HPDE6-E6E7 (cell line): ENCODE data around the gene ANO8.
"Not testable (repeated sequence)": the region's sequence is repeated elsewhere in the genome, so short reads cannot be mapped to it uniquely, and the experiment has no call there.

Source experiments
- DNase-seq: peaks from one replicate; pipeline ENCODE4 v3.0.0; 2011; ENCODE audit warnings: missing footprints; ENCODE audit errors: extremely low spot score

The ANO8 gene, protein sequence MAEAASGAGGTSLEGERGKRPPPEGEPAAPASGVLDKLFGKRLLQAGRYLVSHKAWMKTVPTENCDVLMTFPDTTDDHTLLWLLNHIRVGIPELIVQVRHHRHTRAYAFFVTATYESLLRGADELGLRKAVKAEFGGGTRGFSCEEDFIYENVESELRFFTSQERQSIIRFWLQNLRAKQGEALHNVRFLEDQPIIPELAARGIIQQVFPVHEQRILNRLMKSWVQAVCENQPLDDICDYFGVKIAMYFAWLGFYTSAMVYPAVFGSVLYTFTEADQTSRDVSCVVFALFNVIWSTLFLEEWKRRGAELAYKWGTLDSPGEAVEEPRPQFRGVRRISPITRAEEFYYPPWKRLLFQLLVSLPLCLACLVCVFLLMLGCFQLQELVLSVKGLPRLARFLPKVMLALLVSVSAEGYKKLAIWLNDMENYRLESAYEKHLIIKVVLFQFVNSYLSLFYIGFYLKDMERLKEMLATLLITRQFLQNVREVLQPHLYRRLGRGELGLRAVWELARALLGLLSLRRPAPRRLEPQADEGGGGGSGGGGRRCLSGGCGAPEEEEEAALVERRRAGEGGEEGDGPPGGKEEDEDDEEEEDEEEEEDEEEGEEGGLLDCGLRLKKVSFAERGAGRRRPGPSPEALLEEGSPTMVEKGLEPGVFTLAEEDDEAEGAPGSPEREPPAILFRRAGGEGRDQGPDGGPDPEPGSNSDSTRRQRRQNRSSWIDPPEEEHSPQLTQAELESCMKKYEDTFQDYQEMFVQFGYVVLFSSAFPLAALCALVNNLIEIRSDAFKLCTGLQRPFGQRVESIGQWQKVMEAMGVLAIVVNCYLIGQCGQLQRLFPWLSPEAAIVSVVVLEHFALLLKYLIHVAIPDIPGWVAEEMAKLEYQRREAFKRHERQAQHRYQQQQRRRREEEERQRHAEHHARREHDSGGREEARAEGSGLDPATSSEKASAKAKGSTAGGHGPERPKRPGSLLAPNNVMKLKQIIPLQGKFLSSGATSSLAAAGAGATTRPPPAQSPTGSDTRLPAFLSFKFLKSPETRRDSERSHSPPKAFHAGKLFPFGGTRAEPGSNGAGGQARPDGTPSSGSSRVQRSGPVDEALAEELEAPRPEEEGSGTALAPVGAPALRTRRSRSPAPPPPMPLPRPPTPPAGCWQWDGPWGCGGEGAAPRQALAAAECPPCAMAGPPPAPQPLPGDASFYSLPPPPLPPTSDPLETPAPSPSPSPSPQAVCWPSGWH

DNA sequence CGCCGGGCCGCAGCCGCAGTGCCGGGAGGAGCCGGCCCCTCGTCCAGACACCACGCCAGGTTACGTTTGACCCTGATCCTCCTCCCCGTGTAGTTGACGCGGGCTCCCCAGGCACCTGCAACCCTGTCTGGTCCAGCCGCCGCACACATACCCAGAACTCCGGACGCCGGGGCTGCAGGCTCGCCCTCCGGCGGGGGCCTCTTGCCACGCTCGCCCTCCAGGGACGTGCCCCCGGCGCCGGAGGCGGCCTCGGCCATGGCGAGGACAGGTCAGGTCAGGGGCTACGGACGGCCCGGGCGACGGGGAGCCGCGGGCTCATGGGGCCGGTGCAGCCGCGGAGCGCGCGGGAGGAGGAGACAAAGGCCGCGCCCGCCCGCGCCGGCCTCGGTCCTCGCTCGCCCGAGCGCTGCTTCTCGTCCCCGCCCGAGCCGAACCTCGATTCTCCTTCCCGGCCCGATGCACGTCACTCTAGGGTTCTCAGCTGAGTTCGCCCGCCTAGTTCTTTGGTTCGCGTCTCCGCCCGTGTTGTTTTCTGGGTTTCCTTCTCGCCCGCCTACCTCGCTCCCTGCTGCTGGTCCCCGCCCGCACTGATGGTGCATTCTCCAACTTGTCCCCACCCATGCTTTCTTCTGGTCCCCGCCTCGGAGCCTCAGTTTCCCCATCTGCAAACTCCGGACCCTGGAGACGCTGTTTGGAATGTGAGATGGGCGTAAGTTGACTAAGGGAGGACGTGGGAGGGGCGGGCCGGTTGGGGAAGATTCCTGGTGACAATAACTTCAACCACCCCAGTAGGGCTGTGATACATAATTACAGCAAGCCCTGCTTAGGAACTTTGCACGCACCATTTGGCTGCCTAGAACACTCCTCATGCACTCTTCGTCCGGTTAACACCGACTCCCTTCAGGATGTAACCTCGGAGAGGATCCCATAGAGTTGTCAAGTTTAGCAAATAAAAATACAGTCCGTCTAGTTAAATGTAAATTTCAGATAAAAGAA is at the start of gene ANO8:
ANO8 (minus strand) TSS at position 442 of the 996 bp plus-strand sequence; CDS start at position 257, 185 bp downstream.
- DNase-seq, result peak; percentile 93

DNA sequence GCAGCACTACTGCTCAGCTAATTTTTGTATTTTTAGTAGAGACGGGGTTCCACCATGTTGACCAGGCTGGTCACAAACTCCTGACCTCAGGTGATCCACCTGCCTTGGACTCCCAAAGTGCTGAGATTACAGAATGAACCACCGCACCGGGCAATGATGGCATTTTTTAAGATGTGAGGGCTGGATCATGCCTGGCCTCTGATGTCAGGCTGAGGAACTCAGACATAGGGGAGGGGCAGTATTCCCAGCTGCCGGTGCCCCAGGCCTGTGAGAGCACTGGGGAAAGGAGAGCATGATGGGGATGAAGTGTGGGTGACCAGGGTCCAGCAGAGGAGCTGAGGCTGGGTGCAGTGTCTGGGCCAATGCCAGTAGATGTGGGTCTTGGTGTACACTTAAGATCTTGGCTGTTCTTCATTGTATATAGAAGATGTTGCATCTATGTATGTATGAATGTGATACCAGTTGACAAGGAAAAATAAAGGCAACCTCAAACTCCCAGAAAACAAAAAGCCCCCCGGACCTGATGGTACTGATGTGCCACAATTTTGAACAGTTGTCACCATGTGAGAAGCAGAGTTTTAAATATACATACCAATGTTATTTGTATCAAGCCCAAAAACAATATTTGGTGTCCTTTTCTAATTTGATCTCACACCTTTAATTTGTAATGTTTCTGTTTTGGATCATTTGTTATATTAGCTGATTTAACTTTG is 45.9 kb upstream of the ANO8 start:
- no peak for DNase-seq

DNA sequence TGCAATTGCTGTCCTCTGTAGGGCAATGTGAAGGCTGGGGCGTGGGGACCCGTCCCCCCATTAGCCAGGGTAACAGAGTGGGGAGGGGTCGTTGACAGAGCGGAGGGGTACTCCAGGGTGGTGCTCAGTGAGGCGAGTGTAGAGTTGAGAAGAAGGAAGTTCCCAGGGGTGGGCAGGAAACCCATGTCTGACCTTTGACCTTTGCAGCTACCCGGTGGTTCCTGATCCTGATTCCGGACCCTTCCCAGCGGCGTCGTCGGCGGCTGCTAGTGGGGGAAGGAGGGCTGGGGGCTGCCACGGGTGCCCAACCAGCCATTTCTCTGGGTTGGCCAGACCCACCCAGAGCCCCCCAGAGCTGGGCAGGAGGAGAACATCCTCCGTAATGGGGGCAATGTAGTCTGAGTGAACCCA is 44.6 kb upstream of the ANO8 start:
- DNase-seq, result no peak

DNA sequence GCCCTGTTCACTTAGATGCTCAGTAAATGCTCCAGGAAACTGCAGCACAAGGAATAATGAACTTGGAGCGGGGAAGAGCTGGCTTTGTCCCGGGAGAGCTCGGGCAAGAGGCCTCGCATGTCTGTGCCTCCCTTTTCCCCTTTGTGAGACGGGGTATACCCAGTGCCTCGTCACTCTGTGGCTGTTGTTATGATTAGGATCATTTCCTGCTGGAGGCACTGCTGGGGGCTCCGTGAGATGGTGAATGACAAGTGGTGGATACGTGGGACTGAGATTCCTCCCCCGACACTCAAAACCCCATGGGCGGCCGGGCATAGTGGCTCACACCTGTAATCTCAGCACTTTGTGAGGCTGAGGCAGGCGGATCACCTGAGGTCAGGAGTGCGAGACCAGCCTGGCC is 43.6 kb upstream of the ANO8 start:
- DNase-seq, result no peak

DNA sequence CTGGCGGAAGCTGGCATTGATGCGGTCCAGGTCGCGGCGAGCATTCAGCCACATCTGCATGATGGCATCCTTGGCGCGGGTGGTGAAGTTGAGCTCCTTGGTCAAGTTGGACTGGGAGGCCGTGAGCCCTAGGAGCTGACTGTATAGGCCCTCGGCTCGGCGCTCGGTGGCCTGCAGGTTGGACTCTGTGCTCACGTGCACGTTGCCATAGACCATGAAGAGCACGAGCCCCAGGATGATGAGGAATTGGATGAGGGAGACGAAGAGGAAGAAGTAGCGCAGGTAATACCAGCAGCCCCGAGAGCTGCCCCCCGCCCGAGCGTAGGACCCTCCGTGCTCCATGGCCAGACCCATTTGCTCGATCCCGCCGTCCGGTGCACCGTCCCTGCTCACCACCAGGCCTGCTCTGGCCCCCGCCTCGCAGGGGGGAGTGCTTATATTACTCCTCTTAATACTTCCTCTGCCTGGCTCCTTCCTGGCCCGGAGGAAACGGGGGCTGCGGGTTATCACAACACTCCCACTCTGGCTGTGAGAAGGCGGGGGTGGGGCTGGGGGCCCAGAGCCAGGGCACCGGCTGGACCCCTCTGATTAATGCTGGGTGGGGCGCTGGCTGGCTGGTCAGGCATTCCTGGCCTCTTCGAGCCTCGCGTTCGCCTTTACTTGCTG is 42.4 kb upstream of the ANO8 start, which contains the start of gene PLVAP:
PLVAP (minus strand) TSS at position 408 of the 666 bp plus-strand sequence; CDS start at position 354, 54 bp downstream.
- DNase-seq, result no peak

DNA sequence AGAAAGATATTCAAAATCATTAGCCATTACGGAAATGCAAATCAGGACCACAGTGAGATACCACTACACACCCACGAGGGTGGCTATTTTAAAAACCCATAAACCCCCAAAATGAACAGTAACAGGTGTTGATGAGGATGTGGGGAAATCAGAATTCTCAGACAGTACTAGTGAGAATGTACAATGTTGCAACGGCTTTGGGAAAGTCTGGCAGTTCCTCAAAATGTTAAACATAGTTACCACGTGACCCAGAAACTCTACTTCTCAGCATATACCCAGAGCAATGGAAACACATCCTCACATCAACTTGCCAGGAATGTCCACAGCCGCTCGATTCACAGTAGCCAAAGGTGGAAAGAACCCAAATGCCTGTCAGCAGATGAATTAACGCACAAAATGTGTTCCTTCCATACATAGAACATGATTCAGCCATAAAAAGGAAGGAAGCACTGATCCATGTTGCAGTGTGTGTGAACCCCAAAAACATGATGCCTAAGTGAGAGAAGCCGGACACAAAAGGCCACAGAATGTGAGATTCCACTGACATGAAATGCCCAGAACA is 35.5 kb upstream of the ANO8 start:
- no peak for DNase-seq

DNA sequence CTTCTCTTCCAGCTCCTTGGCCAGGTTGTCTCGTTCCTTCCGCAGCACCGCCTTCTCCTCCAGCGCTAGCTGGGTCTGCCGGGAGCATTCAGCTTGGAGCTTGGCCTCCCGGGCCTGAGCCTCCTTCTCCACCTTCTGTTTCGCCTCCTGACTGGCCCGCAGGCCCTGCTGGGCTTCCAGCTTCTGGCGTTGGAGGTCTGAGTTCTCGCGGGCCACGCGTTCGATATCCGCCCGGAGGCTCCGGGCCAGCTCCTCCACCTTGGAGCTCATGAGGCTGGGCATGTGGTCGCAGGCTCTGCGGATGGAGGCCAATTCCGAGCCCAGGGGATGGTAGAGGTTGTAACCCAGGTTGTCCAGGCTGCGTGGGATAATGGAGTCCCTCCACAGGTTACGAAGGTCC is 30.7 kb upstream of the ANO8 start:
- DNase-seq, result no peak

DNA sequence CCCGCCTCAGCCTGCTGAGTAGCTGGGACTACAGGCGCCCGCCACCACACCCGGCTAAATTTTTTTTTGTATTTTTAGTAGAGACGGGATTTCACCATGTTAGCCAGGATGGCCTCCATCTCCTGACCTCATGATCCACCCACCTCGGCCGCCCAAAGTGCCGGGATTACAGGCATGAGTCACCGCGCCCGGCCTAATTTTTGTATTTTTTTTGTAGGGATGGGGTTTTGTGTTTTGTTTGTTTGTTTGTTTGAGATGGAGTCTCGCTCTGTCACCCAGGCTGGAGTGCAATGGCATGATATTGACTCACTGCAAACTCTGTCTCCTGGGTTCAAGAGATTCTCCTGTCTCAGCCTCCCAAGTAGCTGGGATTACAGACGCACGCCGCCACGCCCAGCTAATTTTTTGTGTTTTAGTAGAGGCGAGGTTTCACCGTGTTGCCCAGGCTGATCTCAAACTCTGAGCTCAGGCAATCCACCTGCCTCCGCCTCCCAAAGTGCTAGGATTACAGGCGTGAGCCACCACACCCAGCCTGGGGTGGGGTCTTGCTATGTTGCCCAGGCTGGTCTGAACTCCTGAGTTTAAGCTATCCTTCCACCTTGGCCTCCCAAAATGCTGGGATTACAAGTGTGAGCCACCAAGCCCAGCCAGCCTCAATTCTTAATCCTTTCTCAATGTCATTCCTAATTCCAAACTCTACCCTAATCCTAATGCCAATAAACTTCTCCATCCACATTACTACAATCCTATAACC is 29.4 kb upstream of the ANO8 start:
- DNase-seq, result not testable (repeated sequence)

DNA sequence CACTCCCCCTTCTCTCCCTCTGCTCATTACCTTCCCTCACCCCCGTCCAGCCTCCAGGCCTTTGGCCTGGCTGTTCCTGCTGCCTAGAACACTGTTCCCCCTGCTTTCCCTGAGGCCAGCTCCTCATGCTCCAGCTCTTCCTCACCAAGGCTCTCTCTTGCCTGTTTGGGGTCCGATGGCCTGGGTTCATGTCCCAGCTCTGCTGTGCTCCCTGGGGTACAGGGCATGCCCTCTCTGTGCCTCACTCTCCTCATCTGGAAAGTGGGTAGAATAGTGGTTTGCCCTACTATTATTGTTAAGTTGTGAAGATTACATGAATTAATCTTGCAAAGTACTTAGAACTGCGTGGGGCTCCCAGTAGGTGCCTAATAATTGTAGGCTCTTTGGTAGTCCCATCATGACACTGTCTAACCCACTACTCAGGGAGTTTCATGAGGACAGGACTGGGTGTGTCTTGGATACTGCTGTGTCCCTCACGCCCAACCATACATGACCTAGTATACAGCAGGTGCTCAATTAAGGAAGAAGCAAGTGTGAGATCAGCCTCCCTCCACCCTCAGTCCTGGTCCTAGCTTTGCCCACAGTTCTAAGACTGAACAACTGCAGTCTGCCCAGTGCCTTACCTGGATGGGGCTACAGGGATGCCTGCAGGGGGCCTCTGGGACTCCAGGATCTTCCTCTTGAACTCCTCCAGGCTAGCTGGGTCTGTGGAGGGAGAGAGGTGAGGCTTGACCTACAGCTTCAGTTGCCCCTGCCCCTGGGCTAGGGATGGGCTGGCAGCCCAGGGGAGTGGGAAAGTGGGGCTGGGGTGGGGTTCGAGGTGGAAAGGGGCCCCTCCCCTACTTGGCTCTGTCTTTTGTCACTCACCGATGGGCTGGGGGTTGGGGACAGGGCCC is 25.5 kb upstream of the ANO8 start:
- DNase-seq, result no peak

DNA sequence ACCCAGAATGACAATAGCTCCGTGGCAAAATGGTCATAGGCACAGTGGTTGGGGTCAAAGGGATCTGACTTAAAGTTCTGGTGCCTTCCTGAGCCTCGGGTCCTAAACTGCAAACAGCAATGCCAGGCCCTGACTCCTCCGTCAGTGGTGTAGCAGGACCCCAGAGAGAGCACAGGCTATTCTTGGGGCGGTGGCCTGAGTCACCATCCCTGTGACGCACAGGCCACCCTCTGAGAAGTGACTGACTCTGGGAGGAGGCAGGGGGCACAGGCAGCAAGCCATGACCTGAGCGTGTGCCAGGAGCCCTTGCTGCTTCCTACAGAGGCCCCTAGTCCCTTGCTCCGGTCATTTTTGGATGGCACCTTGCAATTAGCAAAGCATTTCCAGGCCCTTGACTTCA is 23.7 kb upstream of the ANO8 start:
- DNase-seq, result no peak

DNA sequence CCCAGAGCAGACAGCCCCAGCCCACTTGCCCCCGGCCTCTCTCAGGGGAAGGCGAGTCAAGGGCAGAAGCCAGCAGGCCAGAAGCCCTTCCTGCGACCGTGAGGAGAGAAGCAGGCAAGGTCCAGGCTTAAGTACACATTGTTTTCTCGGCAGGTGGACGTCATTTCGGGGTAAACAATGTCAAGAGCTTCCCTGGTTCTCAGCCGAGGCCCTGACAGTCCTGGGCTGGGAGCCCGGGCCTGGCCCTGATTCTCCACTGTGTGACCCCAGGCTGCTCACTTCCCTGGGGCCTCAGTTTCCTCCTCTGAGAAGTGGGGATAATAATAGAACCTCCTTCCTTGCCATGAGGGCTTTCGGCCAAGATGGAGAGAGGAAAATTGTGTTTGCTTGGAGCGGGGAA is 23.1 kb upstream of the ANO8 start:
- no peak for DNase-seq

DNA sequence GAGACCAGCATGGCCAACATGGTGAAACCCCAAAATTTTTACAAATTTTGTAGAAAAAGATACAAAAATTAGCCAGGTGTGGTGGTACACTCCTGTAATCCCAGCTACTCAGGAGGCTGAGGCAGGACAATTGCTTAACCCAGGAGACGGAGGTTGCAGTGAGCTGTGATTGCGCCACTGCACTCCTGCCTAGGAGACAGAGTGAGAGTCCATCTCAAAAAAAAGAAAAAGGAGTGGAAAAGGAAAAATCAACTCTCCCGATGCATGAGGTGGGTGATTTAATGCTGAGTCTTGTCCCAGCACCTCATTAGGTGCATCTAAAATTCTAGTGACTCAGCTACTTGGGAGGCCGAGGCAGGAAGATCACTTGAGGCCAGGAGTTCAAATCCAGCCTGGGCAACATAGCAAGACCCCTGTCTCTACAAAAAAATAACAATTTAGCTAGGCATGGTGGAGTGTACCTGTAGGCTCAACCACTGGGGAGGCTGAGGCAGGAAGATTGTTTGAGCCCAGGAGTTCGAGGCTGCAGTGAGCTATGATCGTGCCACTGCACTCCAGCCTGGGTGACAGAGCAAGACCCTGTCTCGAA is 22.5 kb upstream of the ANO8 start:
- DNase-seq, result no peak

DNA sequence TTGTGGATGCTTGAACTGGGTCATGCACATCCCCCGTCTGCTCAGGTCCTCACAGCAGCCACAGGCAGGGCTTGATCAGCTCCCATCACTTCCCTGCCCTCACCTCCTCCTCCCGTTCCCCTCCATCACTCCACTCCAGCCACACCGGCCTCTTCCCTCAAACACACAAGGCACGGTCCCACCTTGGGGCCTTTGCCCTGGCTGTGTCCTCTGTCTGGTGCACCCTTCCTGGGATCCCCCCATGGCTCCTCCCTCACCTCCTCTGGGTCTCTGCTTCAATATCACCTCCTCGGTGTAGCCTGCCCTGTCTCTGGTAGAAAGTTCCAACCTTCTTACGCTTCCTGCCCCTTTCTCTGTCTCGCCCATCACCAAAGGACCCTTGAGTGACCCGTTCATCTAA is 18.7 kb upstream of the ANO8 start:
- no peak for DNase-seq

DNA sequence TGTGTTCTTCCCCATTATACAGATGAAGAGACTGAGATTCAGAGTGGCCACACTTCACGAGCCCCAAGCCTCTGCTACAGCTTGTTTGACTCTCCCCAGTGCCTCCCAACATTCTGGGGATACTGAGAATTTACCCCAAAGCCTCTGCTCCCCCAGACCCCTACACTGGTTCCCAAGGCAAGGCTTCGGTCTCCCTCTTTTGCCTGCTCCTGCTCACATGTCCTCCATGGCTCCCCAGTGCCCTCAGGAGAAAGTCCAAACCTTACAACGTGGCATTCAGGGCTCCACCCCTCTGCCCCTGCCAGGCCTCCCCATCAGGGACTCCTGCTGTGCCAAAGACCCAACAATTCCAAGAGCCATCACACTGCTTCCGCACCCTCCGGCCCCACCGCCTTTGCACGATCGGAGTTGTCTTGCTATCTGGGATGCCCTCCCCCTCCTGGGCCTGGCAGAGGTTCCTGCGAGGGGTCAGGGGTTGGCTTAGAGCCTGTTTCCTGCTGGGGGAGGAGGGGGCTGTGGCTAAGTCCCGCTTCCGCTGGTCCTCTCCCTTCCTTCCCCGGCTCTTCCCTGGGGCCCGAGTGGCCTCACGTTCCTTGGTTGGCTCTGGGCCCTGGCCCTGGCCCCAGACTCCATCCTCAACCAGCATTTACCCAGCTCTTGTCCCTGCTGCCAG is 18.1 kb upstream of the ANO8 start:
- no peak for DNase-seq

DNA sequence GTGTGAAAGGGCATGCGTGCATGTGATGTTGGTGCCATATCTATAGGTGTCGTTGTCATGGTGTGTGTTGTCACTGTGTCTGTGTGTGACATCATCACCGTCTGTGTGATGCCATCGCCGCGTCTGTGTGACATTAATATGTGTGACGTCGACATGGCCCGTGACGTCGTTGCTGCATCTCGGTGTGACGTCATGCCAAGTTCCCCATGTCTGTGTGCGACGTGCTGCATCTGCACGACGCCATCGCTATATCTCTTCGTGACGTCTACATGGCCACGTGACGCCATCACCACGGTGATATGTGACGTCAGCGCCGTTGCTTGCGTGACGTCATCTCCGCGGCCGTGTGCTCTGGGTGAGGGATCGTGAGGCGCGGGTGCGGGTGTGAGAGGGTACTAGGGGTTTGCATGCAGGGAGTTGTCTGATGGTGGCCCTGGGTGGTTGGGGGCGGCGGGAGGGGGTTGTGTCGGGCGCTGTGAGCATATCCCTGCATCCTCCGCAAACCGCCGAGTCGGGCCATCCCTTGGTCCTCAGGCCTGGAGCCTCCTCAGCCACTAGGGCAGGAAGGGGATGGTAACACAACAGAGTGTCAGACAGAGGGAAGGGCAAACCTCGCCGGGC is 17.3 kb upstream of the ANO8 start:
- DNase-seq, result no peak

DNA sequence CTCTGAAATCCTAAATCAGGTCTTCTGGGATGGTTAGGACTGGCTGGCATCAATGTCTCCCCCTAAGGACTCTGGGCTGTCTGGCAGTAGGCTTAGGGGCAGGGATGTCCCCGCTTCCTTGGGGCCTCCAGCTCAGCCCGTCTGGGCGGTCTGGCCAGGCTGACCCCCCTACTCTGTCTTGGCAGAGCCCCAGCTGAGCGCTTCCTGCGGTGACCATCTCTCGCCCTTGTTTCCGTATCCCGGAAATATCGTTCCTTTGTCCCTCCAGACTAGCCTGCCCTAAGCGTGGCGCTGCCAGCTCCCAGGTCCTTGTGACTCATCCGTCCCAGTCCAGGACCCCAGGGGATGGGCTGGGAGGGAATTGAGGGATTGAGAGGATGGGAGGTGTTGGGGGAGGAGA is 14.0 kb upstream of the ANO8 start:
- no peak for DNase-seq
